Measurements from ENCODE around the gene PTGS1. TPM values are rescaled to one million over a fixed set of nuclear protein-coding genes. Genes with fewer than 3 reads are reported as not detected.

The PTGS1 gene
- polyA plus RNA-seq, 1 of the 3 experiments (the other 2 are of a cell fraction), result 5.4 TPM

GRCh38 chr9:122394265-122395125 lies 23.7 kb downstream of the PTGS1 start (continued):
- TF ChIP-seq NFIC (IDR thresholded peaks at IDR 0.05; ENCODE audit: borderline replicate concordance), result peak; percentile 62
- no peak for TF ChIP-seq FOXM1 (IDR thresholded peaks at IDR 0.05; ENCODE audit: low read depth)
- TF ChIP-seq PBX3 (IDR thresholded peaks at IDR 0.05), result peak; percentile 67
- no peak for TF ChIP-seq RCOR1 (IDR thresholded peaks at IDR 0.05; ENCODE audit: low read length)
- no peak for TF ChIP-seq RXRA (IDR thresholded peaks at IDR 0.05; ENCODE audit: borderline replicate concordance, low read depth)
- no peak for TF ChIP-seq FOXJ3 (CRISPR knock-in tag; IDR thresholded peaks at IDR 0.05)
- no peak for TF ChIP-seq ZBTB33 (IDR thresholded peaks at IDR 0.05; ENCODE audit: borderline replicate concordance, low read depth)
- TF ChIP-seq EP300 (IDR thresholded peaks at IDR 0.05; ENCODE audit: borderline replicate concordance in 1 of 2, low read depth in 1 of 2, low read length in 1 of 2), result peak in 1 of 2 experiments; percentile 46; a peak in 1 of 4 replicates
- TF ChIP-seq JUND (IDR thresholded peaks at IDR 0.05), result peak; percentile 82

GRCh38 chr9:122396614-122397148 lies 25.9 kb downstream of the PTGS1 start:
- no peak for DNase-seq
- H3K9ac ChIP-seq, result no peak overlapping the region
- POLR2A ChIA-PET, result no interaction called here
- TF ChIP-seq IRF3 (IDR thresholded peaks at IDR 0.05; ENCODE audit: low read depth, low read length), result no peak
- H3K27me3 ChIP-seq (ENCODE audit: insufficient read depth), result no peaks in the 10 kb centered on the region
- H3K79me2 ChIP-seq (ENCODE audit: insufficient read depth), result no peaks in the 10 kb centered on the region
- CTCF ChIA-PET, result no interaction called here
- H3K4me3 ChIP-seq (ENCODE audit: low read depth in 2 of 2, low read length in 1 of 2), result no peak overlapping the region
- peaks cover 17% of the 10 kb centered on the region for H3F3A ChIP-seq (replicated peaks; ENCODE audit: insufficient read depth)
- no peak overlapping the region for H2AFZ ChIP-seq (ENCODE audit: low read depth)
- peaks cover 0 to 15% of the 10 kb centered on the region in 2 experiments; a peak in 1 of 4 replicates for H3K4me1 ChIP-seq (ENCODE audit: control insufficient read depth in 1 of 2, insufficient read depth in 2 of 2, low read depth in 1 of 2, low read length in 1 of 2)
- no peak overlapping the region for H3K4me2 ChIP-seq
- no peak overlapping the region for H3K27ac ChIP-seq (ENCODE audit: low read depth in 2 of 2, low read length in 1 of 2)
- no peaks in the 10 kb centered on the region for H3K9me2 ChIP-seq
- H4K20me1 ChIP-seq (ENCODE audit: insufficient read depth), result no peaks in the 10 kb centered on the region
- H3K9me3 ChIP-seq, result no peaks in the 10 kb centered on the region
- 48% methylated on average over 2 of the region's 2 CpGs for WGBS (ENCODE audit: low lambda C conversion rate)
- H3K36me3 ChIP-seq (replicated peaks in 1 of 2; ENCODE audit: control insufficient read depth in 1 of 2, insufficient read depth in 2 of 2, low read length in 1 of 2), result no peaks in the 10 kb centered on the region
